HUES48 (cell line): ENCODE measurements around the gene PPP1R14C.
A peak's percentile ranks its signal among the peaks of the same experiment; 100 is the strongest.

Experiments
- H3K27ac ChIP-seq: one replicate; pipeline ENCODE4 v1.7.0; 2013; ENCODE audit warnings: low read depth, low read length, inconsistent platforms
- H3K27me3 ChIP-seq: 2 replicates; pipeline ENCODE4 v1.6.1; 2013; ENCODE audit warnings: mild to moderate bottlenecking, low read length; ENCODE audit not compliant: control insufficient read depth, insufficient read depth
- H3K36me3 ChIP-seq: 2 replicates; pipeline ENCODE4 v1.6.1; 2013; ENCODE audit warnings: low read length; ENCODE audit not compliant: control insufficient read depth, insufficient read depth
- H3K4me1 ChIP-seq: 2 replicates; pipeline ENCODE4 v1.6.1; 2013; ENCODE audit warnings: mild to moderate bottlenecking, low read length; ENCODE audit not compliant: control insufficient read depth, insufficient read depth
- H3K4me3 ChIP-seq: 2 replicates; pipeline ENCODE4 v1.5.1; 2013; ENCODE audit warnings: mild to moderate bottlenecking, low read depth, low read length
- H3K9ac ChIP-seq: 2 replicates; pipeline ENCODE4 v1.6.1; 2013; ENCODE audit warnings: mild to moderate bottlenecking, low read depth, low read length, moderate library complexity
- H3K9me3 ChIP-seq: 2 replicates; pipeline ENCODE4 v1.6.1; 2013; ENCODE audit warnings: low read length; ENCODE audit not compliant: control insufficient read depth, insufficient read depth

PPP1R14C gene

GRCh38 chr6:150138638-150139037 is 4.2 kb upstream of the PPP1R14C start:
- H3K36me3 ChIP-seq = no peaks in the 10 kb centered on the region
- H3K27ac ChIP-seq = no peak overlapping the region
- H3K4me1 ChIP-seq = peaks cover 4% of the 10 kb centered on the region; the same call in 1 of the 2 replicates
- no peaks in the 10 kb centered on the region for H3K9me3 ChIP-seq
- peaks cover 37% of the 10 kb centered on the region for H3K27me3 ChIP-seq
- H3K9ac ChIP-seq = no peak overlapping the region
- no peak overlapping the region for H3K4me3 ChIP-seq

- peaks cover 4% of the 10 kb centered on the region; the same call in 1 of the 2 replicates for H3K4me1 ChIP-seq
- no peaks in the 10 kb centered on the region for H3K9me3 ChIP-seq
- no peak overlapping the region for H3K9ac ChIP-seq
- no peak overlapping the region for H3K27ac ChIP-seq
- H3K36me3 ChIP-seq = no peaks in the 10 kb centered on the region
- H3K4me3 ChIP-seq = no peak overlapping the region
- peaks cover 46% of the 10 kb centered on the region for H3K27me3 ChIP-seq
Observed at GRCh38 chr6:150139533-150139932, 3.3 kb upstream of the PPP1R14C start.

GRCh38 chr6:150140236-150140969 is 2.4 kb upstream of the PPP1R14C start:
- Histone ChIP-seq H3K4me1 (peaks cover 4% of the 10 kb centered on the region; the same call in 1 of the 2 replicates), H3K27ac (no peak overlapping the region), H3K4me3 (no peak overlapping the region), H3K9me3 (no peaks in the 10 kb centered on the region), H3K36me3 (no peaks in the 10 kb centered on the region), H3K27me3 (peaks cover 55% of the 10 kb centered on the region), H3K9ac (no peak overlapping the region)

GRCh38 chr6:150142097-150142669 is 661 bp upstream of the PPP1R14C start:
- no peak overlapping the region for H3K27ac ChIP-seq
- H3K4me1 ChIP-seq = peaks cover 4% of the 10 kb centered on the region; the same call in 1 of the 2 replicates
- H3K9ac ChIP-seq = no peak overlapping the region
- H3K9me3 ChIP-seq = no peaks in the 10 kb centered on the region
- H3K36me3 ChIP-seq = no peaks in the 10 kb centered on the region
- H3K27me3 ChIP-seq = peaks cover 70% of the 10 kb centered on the region
- peak overlapping the region; percentile 55 for H3K4me3 ChIP-seq

- H3K9me3 ChIP-seq = no peaks in the 10 kb centered on the region
- H3K27me3 ChIP-seq = peaks cover 70% of the 10 kb centered on the region
- no peaks in the 10 kb centered on the region for H3K36me3 ChIP-seq
- no peak overlapping the region for H3K27ac ChIP-seq
- H3K4me1 ChIP-seq = peaks cover 1% of the 10 kb centered on the region; the same call in 1 of the 2 replicates
- H3K4me3 ChIP-seq = peak overlapping the region; percentile 55
- H3K9ac ChIP-seq = no peak overlapping the region
Observed at GRCh38 chr6:150143516-150144293, 861 bp downstream of the PPP1R14C start.

GRCh38 chr6:150144294-150144868 is 1.5 kb downstream of the PPP1R14C start:
- Histone ChIP-seq H3K9ac (no peak overlapping the region), H3K27ac (no peak overlapping the region), H3K9me3 (no peaks in the 10 kb centered on the region), H3K4me1 (no peaks in the 10 kb centered on the region; the same call in 1 of the 2 replicates), H3K27me3 (peaks cover 70% of the 10 kb centered on the region), H3K4me3 (peak overlapping the region; percentile 55), H3K36me3 (no peaks in the 10 kb centered on the region)

- H3K27me3 ChIP-seq = peaks cover 75% of the 10 kb centered on the region
- H3K4me3 ChIP-seq = no peak overlapping the region
- H3K36me3 ChIP-seq = no peaks in the 10 kb centered on the region
- peaks cover 7% of the 10 kb centered on the region for H3K4me1 ChIP-seq
- H3K27ac ChIP-seq = no peak overlapping the region
- no peak overlapping the region for H3K9ac ChIP-seq
- H3K9me3 ChIP-seq = no peaks in the 10 kb centered on the region
Observed at GRCh38 chr6:150145427-150145826, 2.6 kb downstream of the PPP1R14C start.

GRCh38 chr6:150145830-150146229 is 3.0 kb downstream of the PPP1R14C start:
- Histone ChIP-seq H3K9me3 (no peaks in the 10 kb centered on the region), H3K4me3 (no peak overlapping the region), H3K36me3 (no peaks in the 10 kb centered on the region), H3K27me3 (peaks cover 75% of the 10 kb centered on the region), H3K4me1 (peaks cover 11% of the 10 kb centered on the region), H3K27ac (no peak overlapping the region), H3K9ac (no peak overlapping the region)

- H3K9ac ChIP-seq = no peak overlapping the region
- no peak overlapping the region for H3K27ac ChIP-seq
- H3K4me3 ChIP-seq = no peak overlapping the region
- H3K4me1 ChIP-seq = peaks cover 16% of the 10 kb centered on the region
- no peaks in the 10 kb centered on the region for H3K9me3 ChIP-seq
- H3K27me3 ChIP-seq = peaks cover 75% of the 10 kb centered on the region
- no peaks in the 10 kb centered on the region for H3K36me3 ChIP-seq
Observed at GRCh38 chr6:150146436-150146835, 3.6 kb downstream of the PPP1R14C start.

GRCh38 chr6:150149146-150149545 is 6.3 kb downstream of the PPP1R14C start:
- H3K9me3 ChIP-seq = no peaks in the 10 kb centered on the region
- no peak overlapping the region for H3K9ac ChIP-seq
- H3K4me3 ChIP-seq = no peak overlapping the region
- H3K27ac ChIP-seq = no peak overlapping the region
- peaks cover 16% of the 10 kb centered on the region for H3K4me1 ChIP-seq
- H3K27me3 ChIP-seq = peaks cover 58% of the 10 kb centered on the region
- no peaks in the 10 kb centered on the region for H3K36me3 ChIP-seq
